Erythroblast (primary cell): ENCODE measurements around the gene RNF26.

Source experiments
- GATA1 ChIP-seq: IDR thresholded peaks from 2 replicates; pipeline ENCODE4 v1.6.1; 2011; ENCODE audit warnings: low read depth, mild to moderate bottlenecking, control low read depth, low read length, moderate library complexity
- POLR2A ChIP-seq: IDR thresholded peaks from 2 replicates; pipeline ENCODE4 v1.6.1; 2011; ENCODE audit warnings: mild to moderate bottlenecking, low read length

DNA sequence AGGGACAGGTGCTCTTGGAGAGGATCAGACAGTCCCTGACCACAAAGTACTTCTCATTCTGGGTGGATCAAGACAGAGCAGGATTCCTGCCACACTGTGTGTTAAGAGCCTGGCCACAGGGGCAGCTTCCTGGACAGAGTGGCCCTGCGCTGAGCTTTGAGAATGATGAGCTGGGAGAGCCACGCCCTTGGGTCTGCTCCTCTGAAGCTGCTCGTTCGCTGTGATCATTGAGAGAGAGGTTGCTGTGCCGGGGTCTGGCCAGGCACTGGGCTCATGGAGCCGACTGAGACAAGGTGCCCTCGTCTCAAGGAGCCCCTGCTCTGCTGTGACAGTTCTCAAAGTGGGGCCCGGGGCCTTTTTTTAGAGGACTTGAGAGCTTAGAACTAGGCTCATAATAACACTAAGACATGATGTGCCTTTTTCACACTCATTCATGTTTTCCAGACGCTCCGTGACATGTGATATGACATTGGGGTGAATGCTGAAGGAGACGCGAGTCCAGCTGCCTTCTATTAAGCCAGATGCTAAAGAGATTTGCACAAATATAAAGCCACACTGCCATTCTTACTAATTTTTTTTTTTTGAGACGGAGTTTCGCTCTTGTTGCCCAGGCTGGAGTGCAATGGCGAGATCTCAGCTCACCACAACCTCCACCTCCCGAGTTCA, 13.7 kb downstream of the RNF26 start:
- TF ChIP-seq POLR2A, result no peak
- TF ChIP-seq GATA1, result no peak
